ENCODE measurements around the gene KRTAP5-7.

Gene KRTAP5-7

DNA sequence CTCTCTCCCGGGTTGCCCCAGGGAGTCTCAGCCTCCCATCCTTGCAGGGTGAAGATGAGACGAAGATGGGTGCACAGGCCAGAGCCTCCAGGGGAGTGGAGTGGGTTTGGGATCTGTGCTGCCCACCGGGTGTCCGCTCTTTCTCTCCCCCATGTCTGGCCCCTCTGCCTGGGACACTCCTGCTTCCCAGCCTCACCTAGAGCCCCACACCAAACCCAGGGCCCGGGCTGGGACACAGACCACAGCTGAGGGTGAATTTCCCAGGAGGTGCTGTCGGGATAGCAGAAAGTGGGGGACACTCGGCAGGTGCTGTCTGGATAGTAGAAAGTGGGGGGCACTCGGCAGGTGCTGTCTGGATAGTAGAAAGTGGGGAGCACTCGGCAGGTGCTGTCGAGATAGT, 25.0 kb upstream of the KRTAP5-7 start:
- Histone ChIP-seq H3F3A (ENCODE audit: low read depth) (no peaks in the 10 kb centered on the region), H3K9me3 (ENCODE audit: insufficient read depth, low read depth, low read length) (no peaks in the 10 kb centered on the region), H3K9ac (ENCODE audit: low read depth, low read length, poor library complexity, severe bottlenecking) (no peak overlapping the region), H3K9me2 (replicated peaks; ENCODE audit: low read depth, low read length) (no peaks in the 10 kb centered on the region), H3K27me3 (ENCODE audit: insufficient read depth, low read length, poor library complexity, severe bottlenecking) (no peaks in the 10 kb centered on the region), H3K4me2 (ENCODE audit: low read depth, low read length, poor library complexity, severe bottlenecking) (no peak overlapping the region), H3K4me1 (ENCODE audit: insufficient read depth, low read length, poor library complexity, severe bottlenecking) (no peaks in the 10 kb centered on the region), H4K20me1 (ENCODE audit: insufficient read depth, low read length, poor library complexity, severe bottlenecking) (no peaks in the 10 kb centered on the region), H3K36me3 (ENCODE audit: insufficient read depth, low read length) (peaks cover 41% of the 10 kb centered on the region; the same call in 1 of the 2 replicates), H2AFZ (ENCODE audit: low read length) (no peak overlapping the region), H3K4me3 (ENCODE audit: low read length, poor library complexity, severe bottlenecking) (no peak overlapping the region), H3K79me2 (ENCODE audit: insufficient read depth, low read length) (no peaks in the 10 kb centered on the region)
- TF ChIP-seq EZH2phosphoT487 (IDR thresholded peaks at IDR 0.05; ENCODE audit: borderline replicate concordance), result no peak
- TF ChIP-seq, protein P1, sequence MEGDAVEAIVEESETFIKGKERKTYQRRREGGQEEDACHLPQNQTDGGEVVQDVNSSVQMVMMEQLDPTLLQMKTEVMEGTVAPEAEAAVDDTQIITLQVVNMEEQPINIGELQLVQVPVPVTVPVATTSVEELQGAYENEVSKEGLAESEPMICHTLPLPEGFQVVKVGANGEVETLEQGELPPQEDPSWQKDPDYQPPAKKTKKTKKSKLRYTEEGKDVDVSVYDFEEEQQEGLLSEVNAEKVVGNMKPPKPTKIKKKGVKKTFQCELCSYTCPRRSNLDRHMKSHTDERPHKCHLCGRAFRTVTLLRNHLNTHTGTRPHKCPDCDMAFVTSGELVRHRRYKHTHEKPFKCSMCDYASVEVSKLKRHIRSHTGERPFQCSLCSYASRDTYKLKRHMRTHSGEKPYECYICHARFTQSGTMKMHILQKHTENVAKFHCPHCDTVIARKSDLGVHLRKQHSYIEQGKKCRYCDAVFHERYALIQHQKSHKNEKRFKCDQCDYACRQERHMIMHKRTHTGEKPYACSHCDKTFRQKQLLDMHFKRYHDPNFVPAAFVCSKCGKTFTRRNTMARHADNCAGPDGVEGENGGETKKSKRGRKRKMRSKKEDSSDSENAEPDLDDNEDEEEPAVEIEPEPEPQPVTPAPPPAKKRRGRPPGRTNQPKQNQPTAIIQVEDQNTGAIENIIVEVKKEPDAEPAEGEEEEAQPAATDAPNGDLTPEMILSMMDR (conservative IDR thresholded peaks at IDR 0.05; ENCODE audit: low read length), result no peak

DNA sequence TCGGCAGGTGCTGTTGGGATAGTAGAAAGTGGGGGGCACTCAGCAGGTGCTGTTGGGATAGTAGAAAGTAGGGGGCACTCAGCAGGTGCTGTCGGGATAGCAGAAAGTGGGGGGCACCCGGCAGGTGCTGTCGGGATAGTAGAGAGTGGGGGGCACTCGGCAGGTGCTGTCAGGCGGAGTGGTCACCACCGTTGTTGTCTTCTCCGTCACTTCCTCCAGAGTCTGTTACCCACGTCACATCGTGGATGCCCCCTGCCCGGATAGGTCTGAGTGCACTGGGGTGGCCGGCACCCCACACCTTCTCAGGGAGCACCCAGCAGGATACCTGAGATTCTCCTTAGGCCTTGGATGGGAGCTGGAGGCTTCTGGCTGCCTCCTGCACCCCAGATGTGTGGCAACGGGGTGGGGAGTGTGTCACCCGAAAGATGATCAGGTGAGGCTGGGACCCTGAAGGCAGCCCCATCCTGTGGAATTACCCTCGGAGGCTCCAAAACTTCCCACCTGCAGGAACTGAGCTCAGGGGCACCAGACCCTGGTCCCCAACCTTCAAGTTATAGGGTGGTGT, 24.1 kb upstream of the KRTAP5-7 start:
- TF ChIP-seq, protein P1 (conservative IDR thresholded peaks at IDR 0.05; ENCODE audit: low read length), result no peak
- no peak for TF ChIP-seq EZH2phosphoT487 (IDR thresholded peaks at IDR 0.05; ENCODE audit: borderline replicate concordance)
- Histone ChIP-seq H3K9ac (ENCODE audit: low read depth, low read length, poor library complexity, severe bottlenecking) (no peak overlapping the region), H3F3A (ENCODE audit: low read depth) (no peaks in the 10 kb centered on the region), H3K79me2 (ENCODE audit: insufficient read depth, low read length) (no peaks in the 10 kb centered on the region), H3K4me1 (ENCODE audit: insufficient read depth, low read length, poor library complexity, severe bottlenecking) (no peaks in the 10 kb centered on the region), H3K4me3 (ENCODE audit: low read length, poor library complexity, severe bottlenecking) (no peak overlapping the region), H3K4me2 (ENCODE audit: low read depth, low read length, poor library complexity, severe bottlenecking) (no peak overlapping the region), H2AFZ (ENCODE audit: low read length) (no peak overlapping the region), H3K27me3 (ENCODE audit: insufficient read depth, low read length, poor library complexity, severe bottlenecking) (no peaks in the 10 kb centered on the region), H3K9me2 (replicated peaks; ENCODE audit: low read depth, low read length) (no peaks in the 10 kb centered on the region), H3K9me3 (ENCODE audit: insufficient read depth, low read depth, low read length) (no peaks in the 10 kb centered on the region), H3K36me3 (ENCODE audit: insufficient read depth, low read length) (peaks cover 33% of the 10 kb centered on the region; the same call in 1 of the 2 replicates), H4K20me1 (ENCODE audit: insufficient read depth, low read length, poor library complexity, severe bottlenecking) (no peaks in the 10 kb centered on the region)

DNA sequence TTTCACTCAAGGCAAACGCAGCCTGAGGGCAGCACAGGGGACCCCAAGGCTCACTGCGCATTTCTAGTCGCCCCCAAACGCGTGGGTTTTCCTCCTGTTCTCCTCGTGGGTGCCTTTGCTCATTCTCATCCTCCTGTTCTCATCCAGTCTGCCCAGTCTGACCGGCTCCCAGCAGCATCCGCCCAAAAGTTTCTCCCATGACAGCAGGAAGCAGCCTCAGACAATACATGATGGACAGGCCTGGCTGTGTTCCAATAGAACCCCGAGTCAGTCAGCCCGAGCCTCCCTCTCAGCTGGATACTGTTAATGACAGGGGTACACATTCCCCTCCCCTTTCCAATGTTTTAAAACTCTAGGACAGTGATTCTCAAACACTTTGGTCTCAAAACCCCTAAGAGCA, 22.5 kb upstream of the KRTAP5-7 start:
- Histone ChIP-seq H3K9me3 (ENCODE audit: insufficient read depth, low read depth, low read length) (peaks cover 4% of the 10 kb centered on the region; the same call in 1 of the 2 replicates), H4K20me1 (ENCODE audit: insufficient read depth, low read length, poor library complexity, severe bottlenecking) (no peaks in the 10 kb centered on the region), H3K4me3 (ENCODE audit: low read length, poor library complexity, severe bottlenecking) (no peak overlapping the region), H2AFZ (ENCODE audit: low read length) (no peak overlapping the region), H3K4me2 (ENCODE audit: low read depth, low read length, poor library complexity, severe bottlenecking) (no peak overlapping the region), H3K9me2 (replicated peaks; ENCODE audit: low read depth, low read length) (no peaks in the 10 kb centered on the region), H3K4me1 (ENCODE audit: insufficient read depth, low read length, poor library complexity, severe bottlenecking) (no peaks in the 10 kb centered on the region), H3K79me2 (ENCODE audit: insufficient read depth, low read length) (no peaks in the 10 kb centered on the region), H3F3A (ENCODE audit: low read depth) (no peaks in the 10 kb centered on the region), H3K27me3 (ENCODE audit: insufficient read depth, low read length, poor library complexity, severe bottlenecking) (no peaks in the 10 kb centered on the region), H3K36me3 (ENCODE audit: insufficient read depth, low read length) (peaks cover 17% of the 10 kb centered on the region; the same call in 1 of the 2 replicates), H3K9ac (ENCODE audit: low read depth, low read length, poor library complexity, severe bottlenecking) (no peak overlapping the region)
- TF ChIP-seq, protein P1 (conservative IDR thresholded peaks at IDR 0.05; ENCODE audit: low read length), result no peak
- TF ChIP-seq EZH2phosphoT487 (IDR thresholded peaks at IDR 0.05; ENCODE audit: borderline replicate concordance), result no peak
